ENCODE data around the gene FBLN2. TPM values are rescaled to one million over a fixed set of nuclear protein-coding genes. Genes with fewer than 3 reads are reported as not detected.

Gene FBLN2
- total and polyA plus RNA-seq, 8 donors, result 27.5 to 96.6 (median 40.6) TPM

DNA sequence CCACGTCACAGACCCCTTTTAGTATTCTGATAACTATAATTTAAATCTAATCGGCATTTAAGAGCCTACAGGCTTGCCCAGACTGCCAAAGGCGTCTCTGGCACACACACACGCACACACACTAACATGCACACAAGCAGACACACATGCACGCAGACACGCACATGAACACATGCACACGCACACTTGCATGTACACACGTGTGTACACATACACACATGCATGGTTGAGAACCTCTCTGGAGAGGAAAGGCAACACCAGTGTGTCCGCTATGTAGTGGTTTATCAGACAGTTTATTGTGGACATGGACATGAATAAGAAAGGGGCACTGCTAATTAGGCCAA lies 102.1 kb downstream of the FBLN2 start:
- no peak for ATAC-seq
- peaks cover 12 to 72% of the 10 kb centered on the region in 2 donors for H3K27me3 ChIP-seq
- H3K36me3 ChIP-seq, result no peaks in the 10 kb centered on the region
- H3K9me3 ChIP-seq, result no peaks in the 10 kb centered on the region
- intact Hi-C loops (cut with DNase I), result loop anchor here in 1 of 2 donors (10.0 kb wide), 1 partner anchor 146 kb away; no protein-coding TSS in a partner anchor
- TF ChIP-seq, protein P1, sequence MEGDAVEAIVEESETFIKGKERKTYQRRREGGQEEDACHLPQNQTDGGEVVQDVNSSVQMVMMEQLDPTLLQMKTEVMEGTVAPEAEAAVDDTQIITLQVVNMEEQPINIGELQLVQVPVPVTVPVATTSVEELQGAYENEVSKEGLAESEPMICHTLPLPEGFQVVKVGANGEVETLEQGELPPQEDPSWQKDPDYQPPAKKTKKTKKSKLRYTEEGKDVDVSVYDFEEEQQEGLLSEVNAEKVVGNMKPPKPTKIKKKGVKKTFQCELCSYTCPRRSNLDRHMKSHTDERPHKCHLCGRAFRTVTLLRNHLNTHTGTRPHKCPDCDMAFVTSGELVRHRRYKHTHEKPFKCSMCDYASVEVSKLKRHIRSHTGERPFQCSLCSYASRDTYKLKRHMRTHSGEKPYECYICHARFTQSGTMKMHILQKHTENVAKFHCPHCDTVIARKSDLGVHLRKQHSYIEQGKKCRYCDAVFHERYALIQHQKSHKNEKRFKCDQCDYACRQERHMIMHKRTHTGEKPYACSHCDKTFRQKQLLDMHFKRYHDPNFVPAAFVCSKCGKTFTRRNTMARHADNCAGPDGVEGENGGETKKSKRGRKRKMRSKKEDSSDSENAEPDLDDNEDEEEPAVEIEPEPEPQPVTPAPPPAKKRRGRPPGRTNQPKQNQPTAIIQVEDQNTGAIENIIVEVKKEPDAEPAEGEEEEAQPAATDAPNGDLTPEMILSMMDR (IDR thresholded peaks at IDR 0.05), result no peak
- H3K4me3 ChIP-seq, result no peak overlapping the region
- peaks cover 4 to 30% of the 10 kb centered on the region in 2 donors for H3K4me1 ChIP-seq
- no peak for DNase-seq
- no peak overlapping the region for H3K27ac ChIP-seq

DNA sequence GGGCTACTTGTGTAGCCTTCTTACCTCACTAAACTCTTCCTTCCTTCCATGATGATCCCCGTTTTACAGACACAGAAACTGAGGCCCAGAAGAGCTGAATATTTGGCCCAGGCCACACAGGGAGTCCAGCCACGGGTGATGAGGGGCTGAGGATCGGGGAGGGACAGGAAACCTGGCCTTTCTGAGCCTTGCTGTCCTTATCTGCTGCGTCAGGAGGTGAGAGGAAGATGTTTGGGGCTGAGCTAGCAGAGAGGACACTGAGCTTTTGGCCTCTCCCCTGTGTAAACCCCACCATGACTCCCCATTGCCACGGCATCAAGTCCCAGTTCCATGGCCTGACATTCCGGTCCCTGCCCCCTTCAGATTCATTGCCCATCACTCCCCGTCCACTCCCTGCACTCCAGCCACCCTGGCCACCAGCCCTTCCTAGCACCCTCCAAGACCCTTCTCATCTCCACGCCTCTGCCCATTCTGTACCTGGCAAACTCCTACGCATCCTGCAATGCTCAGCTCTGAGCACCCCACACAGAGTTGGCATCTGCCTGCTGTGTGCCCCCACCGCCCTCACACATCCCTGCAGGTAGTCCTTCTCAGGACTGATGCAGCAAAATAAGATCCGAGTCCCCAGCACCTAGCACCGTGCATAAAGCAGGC lies 103.0 kb downstream of the FBLN2 start:
- Histone ChIP-seq H3K27me3 (peaks cover 12 to 72% of the 10 kb centered on the region in 2 donors), H3K36me3 (no peaks in the 10 kb centered on the region), H3K27ac (no peak overlapping the region), H3K4me1 (peaks cover 4 to 30% of the 10 kb centered on the region in 2 donors), H3K9me3 (no peaks in the 10 kb centered on the region), H3K4me3 (no peak overlapping the region)
- DNase-seq (no peak), ATAC-seq (no peak)
- intact Hi-C loops (cut with DNase I), result loop anchor here in 1 of 2 donors (10.0 kb wide), 1 partner anchor 147 kb away; no protein-coding TSS in a partner anchor
- TF ChIP-seq, protein P1 (IDR thresholded peaks at IDR 0.05), result no peak

DNA sequence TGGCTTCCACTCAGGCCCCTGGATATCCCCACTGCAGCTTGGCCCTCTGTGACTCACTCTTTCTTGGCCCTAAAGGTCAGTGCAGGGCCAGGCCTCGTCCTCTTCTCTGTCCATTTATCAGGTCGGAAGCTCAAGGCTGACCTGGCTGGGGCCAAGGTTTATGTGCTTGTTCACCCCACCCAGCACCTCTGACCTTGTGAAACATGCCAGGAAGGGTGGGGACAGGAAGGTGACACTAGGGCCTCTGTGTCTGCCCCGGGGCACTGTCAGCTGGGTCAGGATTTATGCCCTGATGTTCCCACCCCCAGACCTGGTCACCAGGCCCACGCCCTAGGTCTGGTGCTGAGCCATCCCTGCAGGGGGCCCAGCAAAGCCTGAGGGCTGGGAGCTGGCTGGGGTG lies 103.8 kb downstream of the FBLN2 start:
- no peak for ATAC-seq
- H3K4me1 ChIP-seq, result peaks cover 4 to 24% of the 10 kb centered on the region in 2 donors

DNA sequence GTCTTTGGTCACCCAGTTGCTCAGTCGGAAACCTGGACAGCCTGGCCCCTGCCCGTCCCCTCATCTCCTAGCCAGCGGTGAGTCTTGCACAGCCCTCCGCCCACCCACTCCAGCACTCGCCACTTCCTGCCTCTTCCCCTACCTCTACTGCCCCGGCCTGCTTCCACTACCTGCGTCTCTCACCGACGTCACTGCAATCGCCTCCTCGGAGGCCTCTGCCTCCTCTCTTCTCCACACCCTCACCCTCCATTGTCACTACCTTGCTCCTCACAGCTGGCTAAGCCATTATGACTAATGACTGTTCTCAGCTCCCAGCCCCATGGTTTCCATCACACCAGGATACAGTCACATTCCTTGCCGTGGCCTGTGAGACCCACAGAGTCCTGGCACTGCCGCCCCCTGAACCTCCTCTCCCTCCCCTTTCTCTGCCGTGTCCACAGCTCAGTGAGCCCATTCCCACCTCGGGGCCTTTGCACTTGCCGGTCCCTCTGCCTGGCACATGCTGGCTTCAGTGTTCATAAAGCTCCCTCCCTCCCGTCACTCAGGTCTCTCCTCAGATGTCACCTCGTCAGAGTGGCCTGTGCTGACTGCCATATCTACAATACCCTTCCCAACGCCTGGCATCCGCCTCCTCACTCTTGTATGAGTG lies 104.8 kb downstream of the FBLN2 start:
- DNase-seq, result no peak
- Histone ChIP-seq H3K36me3 (no peaks in the 10 kb centered on the region), H3K27ac (no peak overlapping the region), H3K4me3 (no peak overlapping the region), H3K4me1 (peaks cover 0 to 18% of the 10 kb centered on the region in 2 donors), H3K27me3 (peaks cover 3 to 72% of the 10 kb centered on the region in 2 donors), H3K9me3 (no peaks in the 10 kb centered on the region)
- no peak for ATAC-seq
- TF ChIP-seq, protein P1 (IDR thresholded peaks at IDR 0.05), result no peak
- intact Hi-C loops (cut with DNase I), result loop anchor here in 1 of 2 donors (10.0 kb wide), 1 partner anchor 149 kb away; no protein-coding TSS in a partner anchor

More for the DNA sequence above, 103.8 kb downstream of the FBLN2 start:
- Histone ChIP-seq H3K4me3 (no peak overlapping the region), H3K9me3 (no peaks in the 10 kb centered on the region), H3K36me3 (no peaks in the 10 kb centered on the region), H3K27me3 (peaks cover 6 to 72% of the 10 kb centered on the region in 2 donors), H3K27ac (no peak overlapping the region)
- TF ChIP-seq, protein P1 (IDR thresholded peaks at IDR 0.05), result no peak
- no peak for DNase-seq
- intact Hi-C loops (cut with DNase I), result loop anchor here in 1 of 2 donors (10.0 kb wide), 1 partner anchor 148 kb away; no protein-coding TSS in a partner anchor

Data from left lung (tissue), 10 donors.